Tibial nerve (tissue), 4 donors: ENCODE measurements around the gene RSBN1L. TPM values are rescaled to one million over a fixed set of nuclear protein-coding genes. Genes with fewer than 3 reads are reported as not detected.

Experiments
- DNase-seq, 2 donors: peaks; one replicate each; pipeline ENCODE4 v3.0.0-alpha.2; 2019; ENCODE audit warnings: low spot score in 2 of 2
- H3K27ac ChIP-seq, 4 donors: fragments of 200-600 bp; sonication (generic) in 3 of 4; one replicate each; pipeline ENCODE4 v1.5.1; 2017 to 2019; ENCODE audit warnings: mild to moderate bottlenecking in 1 of 4
- H3K27me3 ChIP-seq, 2 donors: fragments of 200-600 bp; sonication (generic) in 1 of 2; one replicate each; pipeline versions ENCODE4 v1.5.1 to v1.6.0; 2017 to 2019
- H3K36me3 ChIP-seq, 3 donors: fragments of 200-600 bp; sonication (generic); one replicate each; pipeline ENCODE4 v1.5.1; 2018 to 2019
- H3K4me1 ChIP-seq, 4 donors: fragments of 200-600 bp; sonication (generic) in 3 of 4; one replicate each; pipeline ENCODE4 v1.5.1; 2017 to 2019
- H3K4me3 ChIP-seq, 4 donors: fragments of 200-600 bp; sonication (generic) in 3 of 4; one replicate each; pipeline ENCODE4 v1.5.1; 2017 to 2019; ENCODE audit warnings: mild to moderate bottlenecking in 1 of 4, moderate library complexity in 1 of 4
- H3K9me3 ChIP-seq, 4 donors: fragments of 200-600 bp; sonication (generic) in 3 of 4; one replicate each; pipeline ENCODE4 v1.5.1; 2017 to 2019
- CTCF ChIP-seq, 5 experiments: fragments of 200-600 bp in 3 of 5; fragments of 450-650 bp in 2 of 5; sonication (generic) in 3 of 5; IDR thresholded peaks; one replicate each; pipeline ENCODE4 v1.5.1; 2016 to 2019; ENCODE audit warnings: antibody characterized with exemption in 5 of 5, mild to moderate bottlenecking in 3 of 5, moderate library complexity in 2 of 5
- EP300 ChIP-seq, 2 donors: sonication (generic); formaldehyde crosslinking; IDR thresholded peaks; one replicate each; pipeline ENCODE4 v1.6.1; 2017; ENCODE audit warnings: antibody characterized with exemption in 2 of 2, mild to moderate bottlenecking in 1 of 2
- POLR2A ChIP-seq, 2 donors: fragments of 450-650 bp; IDR thresholded peaks; one replicate each; pipeline ENCODE4 v1.6.1; 2017; ENCODE audit warnings: antibody characterized with exemption in 2 of 2, mild to moderate bottlenecking in 2 of 2, moderate library complexity in 2 of 2
- WGBS, 2 donors: methylation state at CpG; one replicate each; pipeline ENCODE4 v1.1.5; 2018; 5-methylcytosine and 5-hydroxymethylcytosine counted together
- total RNA-seq, 4 donors: library from RNA; depleted of rRNA; stranded (reverse); fragments of >200 nt; gene quantifications; one replicate each; pipeline ENCODE4 v1.1.0, GENCODE V29; 2016

Gene RSBN1L
- total RNA-seq, 4 donors from 2014 or later: 15.6 to 33.9 (median 29.1) TPM

GRCh38 chr7:77740257-77740656 is 44.0 kb downstream of the RSBN1L start:
- Histone ChIP-seq H3K27ac (no peak overlapping the region), H3K4me1 (peaks cover 0 to 8% (median 0%) of the 10 kb centered on the region in 4 donors), H3K36me3 (peaks cover 0 to 34% (median 0%) of the 10 kb centered on the region in 3 donors), H3K27me3 (no peaks in the 10 kb centered on the region), H3K9me3 (no peaks in the 10 kb centered on the region), H3K4me3 (no peak overlapping the region)
- TF ChIP-seq CTCF (IDR thresholded peaks at IDR 0.05) (no peak), EP300 (IDR thresholded peaks at IDR 0.05) (no peak), POLR2A (IDR thresholded peaks at IDR 0.05) (no peak)
- WGBS, 2 donors: 65 to 67% methylated on average over 1 of the region's 1 CpG
- no peak for DNase-seq

- Histone ChIP-seq H3K9me3 (no peaks in the 10 kb centered on the region), H3K36me3 (peaks cover 0 to 28% (median 0%) of the 10 kb centered on the region in 3 donors), H3K27me3 (no peaks in the 10 kb centered on the region), H3K4me3 (no peak overlapping the region), H3K4me1 (peaks cover 0 to 7% (median 0%) of the 10 kb centered on the region in 4 donors), H3K27ac (no peak overlapping the region)
- 94 to 98% methylated on average over 1 of the region's 1 CpG for WGBS, 2 donors
- no peak for TF ChIP-seq EP300 (IDR thresholded peaks at IDR 0.05)
- no peak for TF ChIP-seq CTCF (IDR thresholded peaks at IDR 0.05)
- TF ChIP-seq POLR2A (IDR thresholded peaks at IDR 0.05): no peak
- no peak for DNase-seq
Measured at GRCh38 chr7:77743518-77743917, 47.3 kb downstream of the RSBN1L start.

GRCh38 chr7:77745746-77746145 is 49.5 kb downstream of the RSBN1L start:
- Histone ChIP-seq H3K27me3 (no peaks in the 10 kb centered on the region), H3K4me1 (peaks cover 0 to 7% (median 0%) of the 10 kb centered on the region in 4 donors), H3K27ac (no peak overlapping the region), H3K9me3 (no peaks in the 10 kb centered on the region), H3K36me3 (peaks cover 0 to 32% (median 0%) of the 10 kb centered on the region in 3 donors), H3K4me3 (no peak overlapping the region)
- WGBS, 2 donors: 91 to 97% methylated on average over 4 of the region's 4 CpGs
- no peak for DNase-seq
- TF ChIP-seq CTCF (IDR thresholded peaks at IDR 0.05): no peak
- no peak for TF ChIP-seq POLR2A (IDR thresholded peaks at IDR 0.05)
- TF ChIP-seq EP300 (IDR thresholded peaks at IDR 0.05): no peak

GRCh38 chr7:77746164-77746823 is 50.0 kb downstream of the RSBN1L start:
- H3K36me3 ChIP-seq: peaks cover 0 to 38% (median 0%) of the 10 kb centered on the region in 3 donors
- H3K4me1 ChIP-seq: peaks cover 0 to 7% (median 0%) of the 10 kb centered on the region in 4 donors
- TF ChIP-seq EP300 (IDR thresholded peaks at IDR 0.05) (no peak), POLR2A (IDR thresholded peaks at IDR 0.05) (no peak), CTCF (IDR thresholded peaks at IDR 0.05) (no peak)
- no peaks in the 10 kb centered on the region for H3K27me3 ChIP-seq
- no peaks in the 10 kb centered on the region for H3K9me3 ChIP-seq
- H3K4me3 ChIP-seq: no peak overlapping the region
- H3K27ac ChIP-seq: no peak overlapping the region
- no peak for DNase-seq
- WGBS, 2 donors: 86 to 96% methylated on average over 6 of the region's 6 CpGs

GRCh38 chr7:77746824-77747165 is 50.5 kb downstream of the RSBN1L start:
- H3K27ac ChIP-seq: no peak overlapping the region
- H3K4me1 ChIP-seq: peaks cover 0 to 7% (median 0%) of the 10 kb centered on the region in 4 donors
- no peaks in the 10 kb centered on the region for H3K9me3 ChIP-seq
- H3K4me3 ChIP-seq: no peak overlapping the region
- WGBS, 2 donors: 94 to 100% methylated on average over 2 of the region's 2 CpGs
- no peak for TF ChIP-seq POLR2A (IDR thresholded peaks at IDR 0.05)
- no peak for TF ChIP-seq CTCF (IDR thresholded peaks at IDR 0.05)
- TF ChIP-seq EP300 (IDR thresholded peaks at IDR 0.05): no peak
- H3K27me3 ChIP-seq: no peaks in the 10 kb centered on the region
- peak in 1 of 2 donors; percentile 3 for DNase-seq
- peaks cover 0 to 39% (median 0%) of the 10 kb centered on the region in 3 donors for H3K36me3 ChIP-seq
